NCI-H1417 (cell line): ENCODE measurements around the gene DNASE1.

Experiments used
- DNase-seq, 3 experiments: peaks; one replicate each; lab custom pipeline; 2025; lab: John Stamatoyannopoulos, UW

The DNASE1 gene

DNA sequence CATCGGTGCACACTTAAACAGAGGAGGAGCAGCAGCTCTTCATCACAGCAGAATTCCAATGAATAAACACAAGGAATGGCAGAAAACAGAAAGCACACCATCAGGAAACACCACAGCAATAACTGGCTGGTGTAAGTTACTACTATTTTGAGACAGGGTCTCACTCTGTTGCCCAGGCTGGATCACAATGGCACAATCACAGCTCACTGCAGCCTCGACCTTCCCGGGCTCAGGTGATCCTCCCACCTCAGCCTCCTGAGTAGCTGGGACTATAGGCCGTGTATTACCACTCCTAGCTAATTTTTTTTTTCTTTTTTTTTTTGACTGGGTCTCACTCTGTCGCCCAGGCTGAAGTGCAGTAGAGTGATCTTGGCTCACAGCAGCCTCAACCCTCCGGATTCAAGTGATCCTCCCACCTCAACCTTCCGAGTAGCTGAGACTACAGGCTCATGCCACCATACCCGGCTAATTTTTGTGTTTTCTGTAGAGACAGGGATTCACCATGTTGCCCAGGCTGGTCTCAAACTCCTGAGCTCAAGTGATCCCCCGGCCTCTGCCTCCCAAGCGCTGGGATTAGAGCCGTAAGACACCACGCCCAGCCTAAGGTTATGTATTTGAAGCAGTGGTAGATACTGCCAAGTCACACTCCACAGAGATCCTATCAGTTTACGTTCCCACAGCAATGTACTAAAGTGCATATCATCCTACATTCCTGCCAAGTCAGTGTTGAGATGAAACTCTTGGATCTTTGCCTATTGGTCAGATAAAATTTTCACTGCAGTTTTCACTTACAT lies 42.1 kb downstream of the DNASE1 start:
- DNase-seq, result no peak

- DNase-seq, result no peak
These were observed 44.5 kb downstream of the DNASE1 start for GRCh38 chr16:3698941-3699340.

DNA sequence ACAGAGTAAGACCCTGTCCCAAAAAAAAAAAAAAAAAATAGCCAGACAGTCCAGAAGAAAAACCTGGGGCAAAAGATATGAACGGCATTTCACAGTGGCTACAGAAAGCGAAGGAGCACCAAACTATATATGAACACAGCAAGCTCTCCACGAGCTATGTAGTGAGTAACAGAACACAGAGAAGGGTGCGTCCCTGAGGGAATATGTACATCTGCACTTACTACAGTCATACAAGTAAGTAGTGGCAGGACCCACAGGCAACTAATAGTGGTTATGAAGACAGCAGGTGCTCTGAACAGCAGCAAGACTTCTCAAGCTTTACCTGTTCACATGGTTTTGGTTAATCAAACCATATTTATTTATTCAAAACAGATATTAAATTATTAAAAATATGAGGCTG lies 47.0 kb downstream of the DNASE1 start:
- no peak for DNase-seq

DNA sequence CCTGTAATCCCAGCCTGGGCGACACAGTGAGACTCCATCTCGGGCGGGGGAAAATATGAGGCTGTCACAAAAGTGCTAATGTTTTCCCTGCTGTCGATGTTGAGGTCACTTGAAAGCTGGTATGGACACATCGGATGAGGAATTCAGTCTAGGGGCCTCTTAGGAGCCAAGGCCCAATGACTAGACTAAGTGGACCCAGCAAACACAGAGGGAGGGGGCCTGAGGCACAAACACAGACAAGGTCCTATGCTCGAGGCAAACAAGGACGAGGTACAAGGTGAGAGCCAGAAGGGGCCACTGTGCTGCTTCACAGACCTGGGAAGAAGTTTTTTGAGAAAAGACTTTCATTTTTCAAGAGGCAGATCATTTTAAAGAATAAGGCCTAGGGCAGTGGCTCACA lies 47.6 kb downstream of the DNASE1 start:
- no peak for DNase-seq

GRCh38 chr16:3706253-3707012 lies 51.9 kb downstream of the DNASE1 start:
- no peak for DNase-seq
